Right lobe of liver (tissue), 6 donors: ENCODE data around the gene CAMK1. TPM values are rescaled to one million over a fixed set of nuclear protein-coding genes. Genes with fewer than 3 reads are reported as not detected.

Source experiments
- ATAC-seq, 4 donors: fragments of 200-7000 bp; cut with Tn5 transposase; one replicate each; pipeline ENCODE4 v1.9.1; 2020; ENCODE audit warnings: mild to moderate bottlenecking in 4 of 4, moderate library complexity in 4 of 4
- DNase-seq, 3 donors: peaks; one replicate each; pipeline ENCODE4 v3.0.0-alpha.2; 2020
- H3K27ac ChIP-seq, 3 donors: fragments of 200-600 bp; one replicate each; pipeline ENCODE4 v1.8.0; 2022
- H3K27me3 ChIP-seq, 2 donors: fragments of 200-600 bp; one replicate each; pipeline ENCODE4 v1.8.0; 2022
- H3K36me3 ChIP-seq, 4 donors: fragments of 200-600 bp; sonication (generic) in 1 of 4; one replicate each; pipeline versions ENCODE4 v1.5.1 to v1.8.0; 2017 to 2022; ENCODE audit warnings: control low read depth in 1 of 4
- H3K4me1 ChIP-seq, 4 donors: fragments of 200-600 bp; sonication (generic) in 1 of 4; one replicate each; pipeline versions ENCODE4 v1.5.1 to v1.8.0; 2017 to 2022; ENCODE audit warnings: control low read depth in 1 of 4
- H3K4me3 ChIP-seq, 3 donors: fragments of 200-600 bp; one replicate each; pipeline ENCODE4 v1.8.0; 2022
- H3K9me3 ChIP-seq, 4 donors: fragments of 200-600 bp; sonication (generic) in 1 of 4; one replicate each; pipeline versions ENCODE4 v1.5.1 to v1.8.0; 2017 to 2022; ENCODE audit warnings: control low read depth in 1 of 4
- POLR2A ChIP-seq: fragments of 450-650 bp; IDR thresholded peaks from one replicate; pipeline ENCODE4 v1.6.1; 2017; ENCODE audit warnings: antibody characterized with exemption, mild to moderate bottlenecking
- WGBS: methylation state at CpG from one replicate; pipeline ENCODE4 v1.1.6; 2018; ENCODE audit warnings: low coverage, low lambda C conversion rate; ENCODE audit not compliant: insufficient coverage; ENCODE audit errors: missing lambda C conversion rate; 5-methylcytosine and 5-hydroxymethylcytosine counted together
- intact Hi-C, 2 donors: fragments of 100-400 bp; cut with DNase I; formaldehyde crosslinking; loops; one replicate each; pipeline versions ENCODE4 v1.11.2 to v1.14.1; 2022
- total RNA-seq, 6 experiments: library from RNA; depleted of rRNA in 2 of 6; stranded (reverse); fragments of >200 nt in 2 of 6; fragmentation: NEBNext Ultra II Directional in 3 of 6; extraction: Animal tissue kit (Norgen Biotek cat#: 25700) in 3 of 6; gene quantifications; one replicate each; pipeline versions ENCODE4 v1.1.0 to v1.2.4, GENCODE V29; 2016 to 2023
- TF ChIP-seq, protein P1 (sequence below), 4 donors: fragments of 200-600 bp in 3 of 4; fragments of 450-650 bp in 1 of 4; IDR thresholded peaks; one replicate each; pipeline versions ENCODE4 v1.5.1 to v1.8.0; 2016 to 2022; ENCODE audit warnings: antibody characterized with exemption in 4 of 4, mild to moderate bottlenecking in 2 of 4
- donor health status: DM: no; HTN: yes; CAD: no.
- donor health status: DM: no; HTN: no; CAD: no.
- donor health status: DM: no; HTN: no; CAD: no.
- donor health status: DM: no; HTN: yes; CAD: no.
- donor health status: DM: no; HTN: yes; CAD: no.

The CAMK1 gene
- total RNA-seq, 6 experiments from 2014 or later = 10.8 to 33.4 (median 24.5) TPM

DNA sequence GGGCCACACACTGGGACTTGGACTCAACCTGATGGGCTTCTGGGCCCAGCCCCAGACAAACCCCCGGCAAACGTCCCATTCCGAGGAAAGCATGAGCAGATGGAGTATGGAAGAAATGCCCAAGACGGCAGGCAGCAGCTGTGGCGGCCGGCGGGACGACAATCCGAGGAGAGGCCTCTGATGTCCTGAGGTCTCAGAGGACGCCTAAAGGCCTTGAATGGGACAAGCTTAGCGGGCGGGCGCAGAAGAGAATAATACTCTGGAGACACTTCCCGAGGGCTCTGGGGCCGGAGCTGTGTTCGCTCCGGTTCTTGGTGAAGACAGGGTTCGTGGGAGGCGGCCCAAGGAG is 20.5 kb downstream of the CAMK1 start:
- DNase-seq (no peak), ATAC-seq (peak in 1 of 4 donors; percentile 40)
- intact Hi-C loops = no loop called here
- no peaks in the 10 kb centered on the region for H3K27me3 ChIP-seq
- H3K4me3 ChIP-seq = peak overlapping the region; percentile 59 to 72 (median 61)
- no peaks in the 10 kb centered on the region for H3K9me3 ChIP-seq
- peaks cover 0 to 10% (median 3%) of the 10 kb centered on the region in 4 donors for H3K4me1 ChIP-seq
- TF ChIP-seq, protein P1, sequence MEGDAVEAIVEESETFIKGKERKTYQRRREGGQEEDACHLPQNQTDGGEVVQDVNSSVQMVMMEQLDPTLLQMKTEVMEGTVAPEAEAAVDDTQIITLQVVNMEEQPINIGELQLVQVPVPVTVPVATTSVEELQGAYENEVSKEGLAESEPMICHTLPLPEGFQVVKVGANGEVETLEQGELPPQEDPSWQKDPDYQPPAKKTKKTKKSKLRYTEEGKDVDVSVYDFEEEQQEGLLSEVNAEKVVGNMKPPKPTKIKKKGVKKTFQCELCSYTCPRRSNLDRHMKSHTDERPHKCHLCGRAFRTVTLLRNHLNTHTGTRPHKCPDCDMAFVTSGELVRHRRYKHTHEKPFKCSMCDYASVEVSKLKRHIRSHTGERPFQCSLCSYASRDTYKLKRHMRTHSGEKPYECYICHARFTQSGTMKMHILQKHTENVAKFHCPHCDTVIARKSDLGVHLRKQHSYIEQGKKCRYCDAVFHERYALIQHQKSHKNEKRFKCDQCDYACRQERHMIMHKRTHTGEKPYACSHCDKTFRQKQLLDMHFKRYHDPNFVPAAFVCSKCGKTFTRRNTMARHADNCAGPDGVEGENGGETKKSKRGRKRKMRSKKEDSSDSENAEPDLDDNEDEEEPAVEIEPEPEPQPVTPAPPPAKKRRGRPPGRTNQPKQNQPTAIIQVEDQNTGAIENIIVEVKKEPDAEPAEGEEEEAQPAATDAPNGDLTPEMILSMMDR (IDR thresholded peaks at IDR 0.05) = no peak
- TF ChIP-seq POLR2A = no peak
- H3K36me3 ChIP-seq = peaks cover 0 to 50% (median 23%) of the 10 kb centered on the region in 4 donors
- H3K27ac ChIP-seq = peak overlapping the region; percentile 41 to 75 (median 66)
- WGBS = 5% methylated on average over 19 of the region's 19 CpGs

DNA sequence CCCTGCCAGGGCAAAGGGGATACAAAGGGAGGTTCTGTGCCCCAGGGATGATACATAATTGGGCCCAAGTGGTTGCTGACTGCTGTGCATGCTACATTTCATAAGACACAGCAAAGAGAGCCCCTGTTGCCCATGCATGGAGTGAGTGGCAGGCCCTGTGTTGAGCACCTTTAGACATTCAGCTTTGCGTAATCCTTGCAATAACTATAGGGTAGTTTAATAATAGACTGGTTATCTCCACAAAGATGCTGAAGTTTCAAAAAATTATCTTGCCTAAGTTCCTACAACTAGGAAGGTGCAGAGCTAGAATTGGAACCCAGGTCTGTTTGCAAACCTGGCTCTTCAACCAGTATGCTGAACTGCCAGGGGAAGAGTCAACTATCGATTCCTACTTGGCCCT is 21.7 kb downstream of the CAMK1 start:
- WGBS = 100% methylated on average over 1 of the region's 2 CpGs

DNA sequence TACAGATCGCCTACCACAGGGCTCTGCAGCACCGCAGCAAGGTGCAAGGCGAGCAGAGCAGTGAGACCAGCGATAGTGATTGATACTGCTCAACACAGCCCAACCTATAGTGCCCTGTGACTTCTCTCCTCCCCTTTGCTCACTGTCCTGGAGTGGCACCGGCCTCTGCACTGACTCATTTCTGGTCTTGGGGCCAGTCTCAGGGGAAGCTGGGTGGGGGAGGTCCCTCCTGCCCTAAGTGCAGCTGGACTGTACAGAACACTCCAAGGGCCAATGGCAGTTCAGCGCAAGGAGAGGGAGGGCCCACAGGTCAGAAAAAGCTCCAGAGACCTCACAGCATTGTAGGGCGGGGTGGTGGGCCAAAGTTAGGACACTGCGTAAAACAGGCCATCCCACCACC is 22.5 kb downstream of the CAMK1 start:
- ATAC-seq = no peak
- no peak overlapping the region for H3K27ac ChIP-seq
- no peaks in the 10 kb centered on the region for H3K27me3 ChIP-seq
- no peak overlapping the region for H3K4me3 ChIP-seq
- intact Hi-C loops = no loop called here
- H3K4me1 ChIP-seq = peaks cover 0 to 10% (median 3%) of the 10 kb centered on the region in 4 donors
- peaks cover 0 to 64% (median 29%) of the 10 kb centered on the region in 4 donors for H3K36me3 ChIP-seq
- H3K9me3 ChIP-seq = no peaks in the 10 kb centered on the region
- WGBS = 100% methylated on average over 1 of the region's 8 CpGs
- TF ChIP-seq POLR2A = no peak
- TF ChIP-seq, protein P1 (IDR thresholded peaks at IDR 0.05) = no peak
- DNase-seq = no peak

More for the DNA sequence above, 21.7 kb downstream of the CAMK1 start:
- Histone ChIP-seq H3K36me3 (peaks cover 0 to 62% (median 30%) of the 10 kb centered on the region in 4 donors), H3K27ac (no peak overlapping the region), H3K9me3 (no peaks in the 10 kb centered on the region), H3K4me1 (peaks cover 0 to 10% (median 3%) of the 10 kb centered on the region in 4 donors), H3K4me3 (no peak overlapping the region), H3K27me3 (no peaks in the 10 kb centered on the region)
- DNase-seq (no peak), ATAC-seq (no peak)
- intact Hi-C loops = no loop called here
- TF ChIP-seq POLR2A = no peak
- TF ChIP-seq, protein P1 (IDR thresholded peaks at IDR 0.05) = no peak

DNA sequence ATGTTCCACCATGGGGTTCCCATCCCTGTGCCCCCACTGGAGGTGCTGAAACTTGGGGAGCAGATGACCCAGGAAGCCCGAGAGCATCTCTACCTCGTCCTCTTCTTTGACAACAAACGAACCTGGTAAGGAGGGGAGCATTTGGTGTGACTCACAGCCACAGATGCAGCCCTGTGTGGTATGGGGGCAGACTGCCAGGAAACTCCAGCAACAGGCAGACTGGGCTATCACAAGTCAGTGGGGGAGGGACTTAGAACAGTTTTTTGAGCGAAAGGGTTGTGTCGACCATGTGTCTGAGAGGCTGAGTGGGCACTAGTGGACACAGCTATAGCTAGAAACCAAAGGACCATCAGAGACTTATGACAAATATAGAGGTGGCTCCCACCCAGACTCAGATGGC is 23.4 kb downstream of the CAMK1 start:
- Histone ChIP-seq H3K4me3 (no peak overlapping the region), H3K27me3 (no peaks in the 10 kb centered on the region), H3K36me3 (peaks cover 4 to 64% (median 28%) of the 10 kb centered on the region in 4 donors), H3K27ac (no peak overlapping the region), H3K9me3 (no peaks in the 10 kb centered on the region), H3K4me1 (peaks cover 0 to 10% (median 3%) of the 10 kb centered on the region in 4 donors)
- no peak for ATAC-seq
- 89% methylated on average over 3 of the region's 5 CpGs for WGBS
- intact Hi-C loops = no loop called here
- DNase-seq = no peak
- TF ChIP-seq POLR2A = no peak
- TF ChIP-seq, protein P1 (IDR thresholded peaks at IDR 0.05) = no peak

DNA sequence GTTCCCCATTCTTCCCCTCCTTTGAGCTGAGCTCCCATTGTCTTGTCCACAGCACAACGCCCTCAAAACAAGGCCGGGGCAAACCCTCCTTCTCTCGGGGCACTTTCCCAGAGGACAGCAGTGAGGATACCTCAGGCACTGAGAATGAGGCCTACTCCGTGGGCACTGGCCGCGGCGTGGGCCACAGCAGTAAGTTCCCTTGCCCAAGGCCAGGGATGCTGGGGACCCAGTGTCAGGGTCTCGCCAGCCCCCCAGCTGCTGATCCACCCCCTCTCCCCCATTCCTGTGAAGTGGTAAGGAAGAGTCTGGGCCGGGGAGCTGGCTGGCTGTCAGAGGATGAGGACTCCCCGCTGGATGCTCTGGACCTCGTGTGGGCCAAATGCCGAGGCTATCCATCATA is 24.2 kb downstream of the CAMK1 start:
- no peak overlapping the region for H3K4me3 ChIP-seq
- no peak overlapping the region for H3K27ac ChIP-seq
- no peak for DNase-seq
- H3K4me1 ChIP-seq = peaks cover 0 to 5% (median under 1%) of the 10 kb centered on the region in 4 donors
- H3K36me3 ChIP-seq = peaks cover 4 to 70% (median 34%) of the 10 kb centered on the region in 4 donors
- no peaks in the 10 kb centered on the region for H3K9me3 ChIP-seq
- no peaks in the 10 kb centered on the region for H3K27me3 ChIP-seq
- no peak for ATAC-seq
- intact Hi-C loops = no loop called here
- 89% methylated on average over 5 of the region's 12 CpGs for WGBS
- TF ChIP-seq POLR2A = no peak
- TF ChIP-seq, protein P1 (IDR thresholded peaks at IDR 0.05) = no peak
